Liver (tissue), 3 donors: ENCODE measurements around the gene LCN10.

Experiments
- EGR1 ChIP-seq, 2 donors: IDR thresholded peaks; 2 replicates each; pipeline ENCODE4 v1.6.1; 2016 to 2018; ENCODE audit warnings: antibody characterized with exemption in 2 of 2, low read depth in 2 of 2
- GABPA ChIP-seq, 2 donors: IDR thresholded peaks in 1 of 2; conservative IDR thresholded peaks in 1 of 2; 2 replicates each; pipeline ENCODE4 v1.6.1; 2016; ENCODE audit warnings: antibody characterized with exemption in 2 of 2, mild to moderate bottlenecking in 1 of 2, moderate library complexity in 1 of 2
- HNF4A ChIP-seq, 2 donors: conservative IDR thresholded peaks; 2 replicates each; pipeline ENCODE4 v1.6.1; 2016; ENCODE audit warnings: antibody characterized with exemption in 2 of 2, mild to moderate bottlenecking in 2 of 2
- JUND ChIP-seq, 2 donors: IDR thresholded peaks; 2 replicates each; pipeline ENCODE4 v1.6.1; 2016; ENCODE audit warnings: antibody characterized with exemption in 2 of 2
- RAD21 ChIP-seq, 2 donors: IDR thresholded peaks; 2 replicates each; pipeline ENCODE4 v1.6.1; 2016; ENCODE audit warnings: antibody characterized with exemption in 2 of 2, mild to moderate bottlenecking in 2 of 2
- REST ChIP-seq: IDR thresholded peaks from 2 replicates; pipeline ENCODE4 v1.6.1; 2016; ENCODE audit warnings: antibody characterized with exemption, mild to moderate bottlenecking
- RXRA ChIP-seq, 2 donors: IDR thresholded peaks; 2 replicates each; pipeline ENCODE4 v1.6.1; 2017 to 2018; ENCODE audit warnings: antibody characterized with exemption in 2 of 2, mild to moderate bottlenecking in 1 of 2
- SP1 ChIP-seq: IDR thresholded peaks from 2 replicates; pipeline ENCODE4 v1.6.1; 2018; ENCODE audit warnings: antibody characterized with exemption, mild to moderate bottlenecking
- TAF1 ChIP-seq: conservative IDR thresholded peaks from 2 replicates; pipeline ENCODE4 v1.6.1; 2016; ENCODE audit warnings: antibody characterized with exemption, mild to moderate bottlenecking
- YY1 ChIP-seq: IDR thresholded peaks from 2 replicates; pipeline ENCODE4 v1.6.1; 2016; ENCODE audit warnings: antibody characterized with exemption, mild to moderate bottlenecking
- TF ChIP-seq, protein P1 (sequence below): IDR thresholded peaks from 2 replicates; pipeline ENCODE4 v1.6.1; 2016; ENCODE audit warnings: antibody characterized with exemption
- TF ChIP-seq, protein P2 (sequence below): fragments of 150-350 bp; IDR thresholded peaks from 2 replicates; pipeline ENCODE4 v1.5.1; 2017; ENCODE audit warnings: improper control_type of control experiment, low read depth, low read length; ENCODE audit not compliant: missing input control
- TF ChIP-seq, protein P3 (sequence below): IDR thresholded peaks from 2 replicates; pipeline ENCODE4 v1.6.1; 2016; ENCODE audit warnings: antibody characterized with exemption
- TF ChIP-seq, protein P4 (sequence below): IDR thresholded peaks from 2 replicates; pipeline ENCODE4 v1.6.1; 2016; ENCODE audit warnings: antibody characterized with exemption
- donor health status: healthy.
- donor health status: healthy.

DNA sequence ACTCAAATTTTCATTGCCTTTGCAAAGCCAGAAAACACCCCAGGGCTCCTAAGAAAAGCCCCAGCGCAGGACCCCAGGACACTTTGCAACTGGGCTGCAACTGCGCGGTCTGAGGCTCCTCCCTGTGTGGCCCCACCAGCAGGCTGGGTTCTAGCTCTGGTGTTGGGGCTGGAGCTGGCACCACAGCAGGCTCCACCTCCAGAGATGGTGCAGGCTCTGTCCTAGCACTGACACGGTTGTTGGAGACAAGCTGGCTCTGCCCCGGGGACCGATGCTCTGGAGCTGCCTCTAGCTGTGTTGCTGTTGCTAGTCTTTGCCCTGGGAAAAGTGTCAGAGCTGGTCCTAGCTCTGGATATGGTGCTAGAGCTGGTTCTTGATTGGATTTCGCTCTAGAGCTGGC lies 13.6 kb downstream of the LCN10 start:
- TF ChIP-seq, protein P1, sequence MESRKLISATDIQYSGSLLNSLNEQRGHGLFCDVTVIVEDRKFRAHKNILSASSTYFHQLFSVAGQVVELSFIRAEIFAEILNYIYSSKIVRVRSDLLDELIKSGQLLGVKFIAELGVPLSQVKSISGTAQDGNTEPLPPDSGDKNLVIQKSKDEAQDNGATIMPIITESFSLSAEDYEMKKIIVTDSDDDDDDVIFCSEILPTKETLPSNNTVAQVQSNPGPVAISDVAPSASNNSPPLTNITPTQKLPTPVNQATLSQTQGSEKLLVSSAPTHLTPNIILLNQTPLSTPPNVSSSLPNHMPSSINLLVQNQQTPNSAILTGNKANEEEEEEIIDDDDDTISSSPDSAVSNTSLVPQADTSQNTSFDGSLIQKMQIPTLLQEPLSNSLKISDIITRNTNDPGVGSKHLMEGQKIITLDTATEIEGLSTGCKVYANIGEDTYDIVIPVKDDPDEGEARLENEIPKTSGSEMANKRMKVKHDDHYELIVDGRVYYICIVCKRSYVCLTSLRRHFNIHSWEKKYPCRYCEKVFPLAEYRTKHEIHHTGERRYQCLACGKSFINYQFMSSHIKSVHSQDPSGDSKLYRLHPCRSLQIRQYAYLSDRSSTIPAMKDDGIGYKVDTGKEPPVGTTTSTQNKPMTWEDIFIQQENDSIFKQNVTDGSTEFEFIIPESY = no peak
- TF ChIP-seq SP1 = no peak
- TF ChIP-seq, protein P2, sequence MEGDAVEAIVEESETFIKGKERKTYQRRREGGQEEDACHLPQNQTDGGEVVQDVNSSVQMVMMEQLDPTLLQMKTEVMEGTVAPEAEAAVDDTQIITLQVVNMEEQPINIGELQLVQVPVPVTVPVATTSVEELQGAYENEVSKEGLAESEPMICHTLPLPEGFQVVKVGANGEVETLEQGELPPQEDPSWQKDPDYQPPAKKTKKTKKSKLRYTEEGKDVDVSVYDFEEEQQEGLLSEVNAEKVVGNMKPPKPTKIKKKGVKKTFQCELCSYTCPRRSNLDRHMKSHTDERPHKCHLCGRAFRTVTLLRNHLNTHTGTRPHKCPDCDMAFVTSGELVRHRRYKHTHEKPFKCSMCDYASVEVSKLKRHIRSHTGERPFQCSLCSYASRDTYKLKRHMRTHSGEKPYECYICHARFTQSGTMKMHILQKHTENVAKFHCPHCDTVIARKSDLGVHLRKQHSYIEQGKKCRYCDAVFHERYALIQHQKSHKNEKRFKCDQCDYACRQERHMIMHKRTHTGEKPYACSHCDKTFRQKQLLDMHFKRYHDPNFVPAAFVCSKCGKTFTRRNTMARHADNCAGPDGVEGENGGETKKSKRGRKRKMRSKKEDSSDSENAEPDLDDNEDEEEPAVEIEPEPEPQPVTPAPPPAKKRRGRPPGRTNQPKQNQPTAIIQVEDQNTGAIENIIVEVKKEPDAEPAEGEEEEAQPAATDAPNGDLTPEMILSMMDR = no peak
- no peak for TF ChIP-seq YY1
- TF ChIP-seq, protein P3, sequence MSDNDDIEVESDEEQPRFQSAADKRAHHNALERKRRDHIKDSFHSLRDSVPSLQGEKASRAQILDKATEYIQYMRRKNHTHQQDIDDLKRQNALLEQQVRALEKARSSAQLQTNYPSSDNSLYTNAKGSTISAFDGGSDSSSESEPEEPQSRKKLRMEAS = no peak
- TF ChIP-seq JUND (IDR thresholded peaks at IDR 0.05) = no peak
- TF ChIP-seq REST = no peak
- TF ChIP-seq GABPA (IDR thresholded peaks at IDR 0.05 in 1 of 2, conservative IDR thresholded peaks at IDR 0.05 in 1 of 2) = no peak
- no peak for TF ChIP-seq TAF1
- no peak for TF ChIP-seq RXRA (IDR thresholded peaks at IDR 0.05)
- TF ChIP-seq, protein P4, sequence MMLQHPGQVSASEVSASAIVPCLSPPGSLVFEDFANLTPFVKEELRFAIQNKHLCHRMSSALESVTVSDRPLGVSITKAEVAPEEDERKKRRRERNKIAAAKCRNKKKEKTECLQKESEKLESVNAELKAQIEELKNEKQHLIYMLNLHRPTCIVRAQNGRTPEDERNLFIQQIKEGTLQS = no peak
- TF ChIP-seq HNF4A (conservative IDR thresholded peaks at IDR 0.05) = no peak
- no peak for TF ChIP-seq RAD21 (IDR thresholded peaks at IDR 0.05)
- no peak for TF ChIP-seq EGR1 (IDR thresholded peaks at IDR 0.05; ENCODE audit: low read depth in 2 of 2)
